GM12878 (cell line): Measurements from ENCODE around the gene UMAD1. TPM values are rescaled to one million over a fixed set of nuclear protein-coding genes. Genes with fewer than 3 reads are reported as not detected.

Source experiments
- ATAC-seq: fragments of 200-7000 bp; cut with Tn5 transposase; 3 replicates; pipeline ENCODE4 v1.9.1; 2020; ENCODE audit warnings: mild to moderate bottlenecking, moderate library complexity
- BruUV-seq: library from RNA; stranded (reverse); fragments of 400-500 nt; replicated peaks from 2 replicates; lab custom pipeline; 2021; lab: Mats Ljungman, UMichigan
- CTCF ChIA-PET: fragments of 300-600 bp; sonication (Branson Sonifier 250); formaldehyde crosslinking; extraction: SDS; loops from one replicate; lab custom pipeline; 2021; ENCODE audit warnings: inconsistent platforms; lab: Yijun Ruan, JAX
- POLR2A ChIA-PET: fragments of 350-600 bp; formaldehyde crosslinking; extraction: SDS; loops from one replicate; lab custom pipeline; 2021; ENCODE audit warnings: inconsistent platforms; lab: Charles Lee
- RAD21 ChIA-PET: fragments of 300-600 bp; sonication (Branson Sonifier 250); formaldehyde crosslinking; loops from one replicate; lab custom pipeline; 2023; ENCODE audit warnings: antibody characterized with exemption; ENCODE audit not compliant: unreplicated experiment; lab: Charles Lee
- SMC1A ChIA-PET: fragments of 300-600 bp; sonication (Branson Sonifier 250); formaldehyde crosslinking; loops from one replicate; lab custom pipeline; 2023; ENCODE audit not compliant: unreplicated experiment, uncharacterized antibody; lab: Charles Lee
- DNase-seq: peaks from one replicate; pipeline ENCODE4 v3.0.0-alpha.2; 2011; ENCODE audit warnings: low read depth, low spot score
- FAIRE-seq: peaks from 3 replicates; lab custom pipeline; 2011; peaks lifted over from hg19 to GRCh38; lab: Jason Lieb, UNC
- H2AFZ ChIP-seq: 2 replicates; pipeline ENCODE4 v1.6.0; 2011; ENCODE audit warnings: low read depth, low read length, control low read depth; ENCODE audit not compliant: control insufficient read depth
- H3K27ac ChIP-seq: 2 replicates; pipeline ENCODE4 v1.5.1; 2011; ENCODE audit warnings: control low read depth; ENCODE audit not compliant: control insufficient read depth, insufficient read depth
- H3K27me3 ChIP-seq, 2 experiments: replicated peaks in 1 of 2; 2 replicates each; pipeline versions ENCODE4 v1.6.0 to v1.6.1; 2011; ENCODE audit warnings: low read length in 1 of 2; ENCODE audit not compliant: control insufficient read depth in 2 of 2, insufficient read depth in 2 of 2
- H3K36me3 ChIP-seq, 2 experiments: 2 replicates each; pipeline ENCODE4 v1.5.1; 2011; ENCODE audit warnings: low read length in 1 of 2; ENCODE audit not compliant: control insufficient read depth in 2 of 2, insufficient read depth in 2 of 2
- H3K4me1 ChIP-seq: 2 replicates; pipeline ENCODE4 v1.6.1; 2011; ENCODE audit warnings: mild to moderate bottlenecking, low read length, moderate library complexity, mixed read lengths; ENCODE audit not compliant: control insufficient read depth, insufficient read depth
- H3K4me2 ChIP-seq: 2 replicates; pipeline ENCODE4 v1.6.0; 2011; ENCODE audit warnings: control low read depth; ENCODE audit not compliant: control insufficient read depth, insufficient read depth
- H3K4me3 ChIP-seq: fragments of 200-600 bp; sonication (generic); 2 replicates; pipeline ENCODE4 v1.5.1; 2016
- H3K79me2 ChIP-seq: 2 replicates; pipeline ENCODE4 v1.6.0; 2011; ENCODE audit warnings: low read length; ENCODE audit not compliant: control insufficient read depth, insufficient read depth
- H3K9ac ChIP-seq: 2 replicates; pipeline ENCODE4 v1.8.0; 2011; ENCODE audit warnings: low read length, control low read depth, mixed read lengths; ENCODE audit not compliant: control insufficient read depth, insufficient read depth
- H3K9me3 ChIP-seq: replicated peaks from 3 replicates; pipeline ENCODE4 v1.5.1; 2011; ENCODE audit warnings: mild to moderate bottlenecking, low read length; ENCODE audit not compliant: control insufficient read depth, insufficient read depth
- H4K20me1 ChIP-seq: 2 replicates; pipeline ENCODE4 v1.6.0; 2011; ENCODE audit not compliant: control insufficient read depth, insufficient read depth
- CBX5 ChIP-seq: sonication (generic); IDR thresholded peaks from 2 replicates; pipeline ENCODE4 v1.6.1; 2016; ENCODE audit warnings: low read depth, moderate library complexity, mild to moderate bottlenecking, inconsistent platforms
- NR2C2 ChIP-seq: IDR thresholded peaks from 2 replicates; pipeline ENCODE4 v1.6.1; 2011; ENCODE audit warnings: borderline replicate concordance, low read depth; ENCODE audit not compliant: control insufficient read depth, insufficient read length
- RAD21 ChIP-seq: IDR thresholded peaks from 2 replicates; pipeline ENCODE4 v1.6.1; 2011; ENCODE audit warnings: mild to moderate bottlenecking, low read depth, low read length, moderate library complexity; ENCODE audit not compliant: insufficient read depth
- RB1 ChIP-seq: fragments of 450-650 bp; formaldehyde crosslinking; IDR thresholded peaks from 2 replicates; pipeline ENCODE4 v1.6.1; 2017; ENCODE audit warnings: mild to moderate bottlenecking, borderline replicate concordance
- SIX5 ChIP-seq: IDR thresholded peaks from 2 replicates; pipeline ENCODE4 v1.6.1; 2011; ENCODE audit warnings: mild to moderate bottlenecking, low read depth, low read length, moderate library complexity; ENCODE audit not compliant: severe bottlenecking
- SMC3 ChIP-seq: IDR thresholded peaks from 2 replicates; pipeline ENCODE4 v1.6.1; 2011; ENCODE audit warnings: low read length, improper control_type of control experiment, borderline replicate concordance
- SRF ChIP-seq, 2 experiments: IDR thresholded peaks; 2 replicates each; pipeline ENCODE4 v1.6.1; 2011; ENCODE audit warnings: low read depth in 2 of 2, low read length in 2 of 2, mild to moderate bottlenecking in 1 of 2, moderate library complexity in 1 of 2
- SUZ12 ChIP-seq: fragments of 200-600 bp; sonication (generic); IDR thresholded peaks from one replicate; pipeline ENCODE4 v1.6.1; 2018; ENCODE audit warnings: antibody characterized with exemption, mild to moderate bottlenecking; ENCODE audit not compliant: unreplicated experiment
- TCF12 ChIP-seq: IDR thresholded peaks from 2 replicates; pipeline ENCODE4 v1.6.1; 2011; ENCODE audit warnings: low read depth, mild to moderate bottlenecking, low read length
- whole genome bisulfite sequencing: methylation state at CpG from one replicate; pipeline ENCODE4 v1.1.6; 2016; ENCODE audit warnings: low lambda C conversion rate; ENCODE audit not compliant: insufficient replicate concordance, insufficient coverage; ENCODE audit errors: missing lambda C conversion rate; 5-methylcytosine and 5-hydroxymethylcytosine counted together
- in situ Hi-C: fragments of 300-500 bp; cut with MboI; formaldehyde crosslinking; loops from 9 replicates; pipeline ENCODE4 v1.14.3; 2018; ENCODE audit warnings: mixed read lengths
- intact Hi-C: fragments of 100-400 bp; cut with micrococcal nuclease; formaldehyde crosslinking; loops from one replicate; pipeline ENCODE4 v1.14.2; 2022; ENCODE audit not compliant: unreplicated experiment
- polyA plus RNA-seq, 11 experiments: library from polyadenylated mRNA; depleted of rRNA in 4 of 11; unstranded in 6 of 11; stranded (reverse) in 5 of 11; fragments of >200 nt; fragmentation: Nextera tagmentation in 4 of 11; fragmentation: Illumina TruSeq in 1 of 11; extraction: Ambion mirVana in 4 of 11; extraction: Trizol in 1 of 11; gene quantifications; 1 replicate in 1 of 11; 2 replicates in 10 of 11; pipeline versions ENCODE4 v1.2.1 to v1.2.3, GENCODE V29; 2011 to 2016; ENCODE audit warnings: inconsistent platforms in 2 of 11, missing spikeins in 2 of 11, low read depth in 1 of 11
- total RNA-seq, 4 experiments: library from RNA; depleted of rRNA in 3 of 4; stranded (reverse); fragments of >200 nt in 3 of 4; fragmentation: Illumina TruSeq in 1 of 4; extraction: Trizol in 1 of 4; gene quantifications; 2 replicates each; pipeline versions ENCODE4 v1.2.1 to v1.2.3, GENCODE V29; 2013 to 2021
- TF ChIP-seq, protein P1 (sequence below): fragments of 450-650 bp; IDR thresholded peaks from 2 replicates; pipeline ENCODE4 v1.6.1; 2016; ENCODE audit warnings: mild to moderate bottlenecking

The UMAD1 gene
- total and polyA plus RNA-seq, 10 of the 15 experiments (the other 5 are each of a cell fraction or from before 2014, with no cell fraction given): 6.0 to 28.6 (median 9.3) TPM

DNA sequence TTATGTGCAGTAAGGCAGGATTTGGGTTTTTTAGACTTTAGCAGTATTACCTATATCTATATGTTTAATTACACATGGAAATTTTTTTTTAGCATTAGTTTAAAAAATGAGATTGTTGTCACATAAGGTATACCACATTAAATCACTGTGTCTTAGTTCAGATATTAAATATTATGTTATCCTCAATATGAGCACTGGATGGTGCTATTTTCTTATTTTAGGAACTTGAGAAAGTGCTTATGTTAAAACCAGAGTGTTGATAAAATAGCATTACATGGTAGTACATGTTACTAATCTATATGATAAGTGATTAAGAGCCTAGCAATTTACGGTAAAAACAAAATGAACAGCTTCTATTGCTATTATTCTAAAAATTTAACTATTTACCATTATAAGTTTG, 45.1 kb upstream of the UMAD1 start (continued):
- TF ChIP-seq, protein P1, sequence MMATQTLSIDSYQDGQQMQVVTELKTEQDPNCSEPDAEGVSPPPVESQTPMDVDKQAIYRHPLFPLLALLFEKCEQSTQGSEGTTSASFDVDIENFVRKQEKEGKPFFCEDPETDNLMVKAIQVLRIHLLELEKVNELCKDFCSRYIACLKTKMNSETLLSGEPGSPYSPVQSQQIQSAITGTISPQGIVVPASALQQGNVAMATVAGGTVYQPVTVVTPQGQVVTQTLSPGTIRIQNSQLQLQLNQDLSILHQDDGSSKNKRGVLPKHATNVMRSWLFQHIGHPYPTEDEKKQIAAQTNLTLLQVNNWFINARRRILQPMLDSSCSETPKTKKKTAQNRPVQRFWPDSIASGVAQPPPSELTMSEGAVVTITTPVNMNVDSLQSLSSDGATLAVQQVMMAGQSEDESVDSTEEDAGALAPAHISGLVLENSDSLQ: no peak
- TF ChIP-seq SRF (IDR thresholded peaks at IDR 0.05; ENCODE audit: low read depth in 2 of 2, low read length in 2 of 2) (no peak), CBX5 (no peak), SIX5 (no peak), SMC3 (peak; percentile 29; the same call in 1 of the 2 replicates), RB1 (no peak), NR2C2 (no peak), RAD21 (peak; percentile 29; the same call in 1 of the 2 replicates), TCF12 (no peak)

DNA sequence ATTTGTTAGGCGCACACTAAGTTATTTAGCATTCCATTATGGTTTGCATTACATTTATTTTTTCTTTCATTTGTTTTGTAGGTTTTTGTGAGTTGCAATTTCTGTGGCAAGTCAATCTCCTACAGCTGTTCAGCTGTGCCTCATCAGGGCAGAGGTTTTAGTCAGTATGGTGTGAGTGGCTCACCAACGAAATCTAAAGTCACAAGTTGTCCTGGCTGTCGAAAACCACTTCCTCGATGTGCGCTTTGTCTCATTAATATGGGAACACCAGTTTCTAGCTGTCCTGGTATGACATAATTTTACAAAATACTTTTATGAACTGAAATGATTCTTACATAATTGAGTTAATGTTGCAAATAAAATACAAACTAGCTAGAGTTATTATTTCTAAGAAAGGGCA, 44.4 kb upstream of the UMAD1 start:
- WGBS: 89% methylated on average over 5 of the region's 5 CpGs
- intact Hi-C loops: loop anchor here (5.0 to 10.0 kb wide), 2 partner anchors 169 to 621 kb away; no protein-coding TSS in a partner anchor
- H3K36me3 ChIP-seq: peaks cover 1 to 41% of the 10 kb centered on the region in 2 experiments
- no peak overlapping the region for H3K9ac ChIP-seq
- no peak for TF ChIP-seq SUZ12
- in situ Hi-C loops: loop anchor here (25.0 kb wide), 1 partner anchor 616 kb away; no protein-coding TSS in a partner anchor
- FAIRE-seq (no peak), DNase-seq (no peak), ATAC-seq (no peak)
- no peaks in the 10 kb centered on the region for H4K20me1 ChIP-seq
- H3K79me2 ChIP-seq: no peaks in the 10 kb centered on the region
- no peak overlapping the region for H2AFZ ChIP-seq
- no peaks in the 10 kb centered on the region for H3K27me3 ChIP-seq
- no peak overlapping the region for H3K27ac ChIP-seq
- ChIA-PET POLR2A (interaction anchor here (1.2 kb wide), 1 partner anchor 45 kb away, joined by 6 read pairs; the partner anchor contains the start of gene UMAD1), CTCF (interaction anchor here (0.7 to 3.8 kb wide), 11 partner anchors 10 to 621 kb away, joined by 3 to 28 read pairs (median 5); no protein-coding TSS in a partner anchor), RAD21 (interaction anchor here (0.7 to 1.8 kb wide), 5 partner anchors 9 to 621 kb away, joined by 3 to 6 read pairs (median 5); partner anchors contain the start of gene UMAD1), SMC1A (interaction anchor here (0.8 to 2.9 kb wide), 9 partner anchors 10 to 621 kb away, joined by 3 to 18 read pairs (median 7); no protein-coding TSS in a partner anchor)
- BruUV-seq: no TSS peak
- H3K4me3 ChIP-seq: no peak overlapping the region
- H3K9me3 ChIP-seq: no peaks in the 10 kb centered on the region; the same call in 1 of the 3 replicates
- H3K4me1 ChIP-seq: no peaks in the 10 kb centered on the region
- no peak overlapping the region for H3K4me2 ChIP-seq
